ENCODE results near the gene CLPTM1L.
"Not testable (repeated sequence)": the region's sequence is repeated elsewhere in the genome, so short reads cannot be mapped to it uniquely, and the experiment has no call there.

- not testable (repeated sequence) for TF ChIP-seq EZH2phosphoT487, CTCF (IDR thresholded peaks at IDR 0.05)
Observed at GRCh38 chr5:1328237-1329110, 16.4 kb downstream of the CLPTM1L start.

Data from neural progenitor cell (in vitro differentiated cells).